Right atrium auricular region (tissue), 2 donors: Measurements from ENCODE around the gene RPS15. TPM values are rescaled to one million over a fixed set of nuclear protein-coding genes. Genes with fewer than 3 reads are reported as not detected.

Experiments
- DNase-seq: peaks from one replicate; pipeline ENCODE4 v3.0.0-alpha.2; 2019; ENCODE audit warnings: low spot score
- H3K27ac ChIP-seq, 2 donors: fragments of 200-600 bp; sonication (generic); 1 replicate in 1 of 2; 2 replicates in 1 of 2; pipeline ENCODE4 v1.5.1; 2016 to 2019
- H3K27me3 ChIP-seq, 2 donors: fragments of 200-600 bp; sonication (generic); one replicate each; pipeline versions ENCODE4 v1.5.1 to v1.6.0; 2017 to 2019
- H3K36me3 ChIP-seq: fragments of 200-600 bp; sonication (generic); one replicate; pipeline ENCODE4 v1.5.1; 2016
- H3K4me1 ChIP-seq, 2 donors: fragments of 200-600 bp; sonication (generic); one replicate each; pipeline versions ENCODE4 v1.5.1 to v1.6.0; 2017 to 2019
- H3K4me3 ChIP-seq, 2 donors: fragments of 200-600 bp; sonication (generic); 1 replicate in 1 of 2; 2 replicates in 1 of 2; pipeline ENCODE4 v1.5.1; 2017 to 2019; ENCODE audit warnings: mild to moderate bottlenecking in 1 of 2, moderate library complexity in 1 of 2
- H3K9me3 ChIP-seq, 2 donors: fragments of 200-600 bp; sonication (generic); one replicate each; pipeline ENCODE4 v1.5.1; 2019
- CTCF ChIP-seq, 2 donors: fragments of 200-600 bp; sonication (generic); IDR thresholded peaks; one replicate each; pipeline ENCODE4 v1.5.1; 2019; ENCODE audit warnings: antibody characterized with exemption in 2 of 2
- total RNA-seq, 2 donors: library from RNA; depleted of rRNA; stranded (reverse); fragments of >200 nt; gene quantifications; one replicate each; pipeline ENCODE4 v1.1.0, GENCODE V29; 2016

RPS15 gene
- total RNA-seq, 2 donors from 2014 or later: 1,712 to 2,156 TPM

- TF ChIP-seq CTCF (IDR thresholded peaks at IDR 0.05): no peak
- Histone ChIP-seq H3K36me3 (no peaks in the 10 kb centered on the region), H3K9me3 (no peaks in the 10 kb centered on the region), H3K4me3 (no peak overlapping the region), H3K4me1 (peaks cover 0 to 17% of the 10 kb centered on the region in 2 donors), H3K27me3 (no peaks in the 10 kb centered on the region), H3K27ac (no peak overlapping the region)
- DNase-seq: no peak
Measured at GRCh38 chr19:1486720-1487575, 48.8 kb downstream of the RPS15 start.

DNA sequence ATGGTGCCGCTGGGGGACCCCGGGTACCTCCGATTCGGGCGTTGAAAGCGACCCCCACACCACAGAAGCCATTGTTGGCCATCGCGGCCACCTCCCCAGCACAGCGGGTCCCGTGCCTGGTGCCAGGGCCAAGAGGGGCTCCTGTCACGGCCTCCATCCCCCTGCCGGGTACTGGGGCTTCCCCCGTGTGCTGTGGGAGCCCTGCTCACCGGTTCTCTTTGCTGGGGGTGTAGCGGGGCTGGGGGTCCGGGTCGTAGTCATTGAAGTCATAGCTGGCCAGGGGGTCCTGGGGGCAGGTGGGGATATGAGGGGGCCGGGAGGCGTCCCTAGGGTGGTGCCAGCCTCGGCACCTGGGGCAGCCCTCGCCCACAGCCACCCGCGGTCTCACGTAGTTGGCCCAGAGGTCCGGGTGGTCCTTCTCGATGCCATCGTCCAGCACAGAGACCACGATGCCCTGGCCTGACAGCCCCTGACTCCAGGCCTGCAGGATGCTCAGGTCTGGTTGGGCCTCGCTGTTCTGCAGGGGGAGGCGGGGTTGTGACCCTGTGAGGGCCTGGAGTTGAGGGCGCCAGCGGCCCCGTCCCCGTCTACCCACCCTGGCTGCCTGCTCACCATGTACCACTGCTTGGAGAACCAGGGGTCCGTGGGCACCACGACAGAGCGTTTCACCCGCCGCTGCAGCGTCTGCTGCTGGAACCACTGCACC is 49.5 kb downstream of the RPS15 start:
- no peak for DNase-seq
- no peak overlapping the region for H3K27ac ChIP-seq
- no peaks in the 10 kb centered on the region for H3K9me3 ChIP-seq
- peaks cover 0 to 17% of the 10 kb centered on the region in 2 donors for H3K4me1 ChIP-seq
- no peak overlapping the region for H3K4me3 ChIP-seq
- no peaks in the 10 kb centered on the region for H3K36me3 ChIP-seq
- no peaks in the 10 kb centered on the region for H3K27me3 ChIP-seq
- TF ChIP-seq CTCF (IDR thresholded peaks at IDR 0.05): no peak

DNA sequence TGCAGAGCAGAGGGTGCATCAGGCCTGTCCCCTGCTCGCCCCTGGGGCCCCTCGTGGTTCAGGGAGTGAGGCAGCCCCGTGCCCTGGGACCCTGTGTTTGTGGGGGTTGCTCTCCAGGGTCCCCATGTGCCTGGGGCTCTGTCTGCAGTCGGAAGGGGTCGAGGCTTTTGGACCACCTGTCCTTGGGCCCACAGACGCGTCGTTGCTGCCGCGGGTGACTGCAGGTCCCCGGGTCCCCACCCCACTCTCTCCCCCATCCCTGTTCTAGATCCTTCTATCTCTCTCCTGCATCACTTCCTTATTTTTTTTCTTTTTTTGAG is 50.0 kb downstream of the RPS15 start:
- Histone ChIP-seq H3K27ac (no peak overlapping the region), H3K27me3 (no peaks in the 10 kb centered on the region), H3K9me3 (no peaks in the 10 kb centered on the region), H3K4me1 (peaks cover 0 to 17% of the 10 kb centered on the region in 2 donors), H3K36me3 (no peaks in the 10 kb centered on the region), H3K4me3 (no peak overlapping the region)
- no peak for DNase-seq
- no peak for TF ChIP-seq CTCF (IDR thresholded peaks at IDR 0.05)

DNA sequence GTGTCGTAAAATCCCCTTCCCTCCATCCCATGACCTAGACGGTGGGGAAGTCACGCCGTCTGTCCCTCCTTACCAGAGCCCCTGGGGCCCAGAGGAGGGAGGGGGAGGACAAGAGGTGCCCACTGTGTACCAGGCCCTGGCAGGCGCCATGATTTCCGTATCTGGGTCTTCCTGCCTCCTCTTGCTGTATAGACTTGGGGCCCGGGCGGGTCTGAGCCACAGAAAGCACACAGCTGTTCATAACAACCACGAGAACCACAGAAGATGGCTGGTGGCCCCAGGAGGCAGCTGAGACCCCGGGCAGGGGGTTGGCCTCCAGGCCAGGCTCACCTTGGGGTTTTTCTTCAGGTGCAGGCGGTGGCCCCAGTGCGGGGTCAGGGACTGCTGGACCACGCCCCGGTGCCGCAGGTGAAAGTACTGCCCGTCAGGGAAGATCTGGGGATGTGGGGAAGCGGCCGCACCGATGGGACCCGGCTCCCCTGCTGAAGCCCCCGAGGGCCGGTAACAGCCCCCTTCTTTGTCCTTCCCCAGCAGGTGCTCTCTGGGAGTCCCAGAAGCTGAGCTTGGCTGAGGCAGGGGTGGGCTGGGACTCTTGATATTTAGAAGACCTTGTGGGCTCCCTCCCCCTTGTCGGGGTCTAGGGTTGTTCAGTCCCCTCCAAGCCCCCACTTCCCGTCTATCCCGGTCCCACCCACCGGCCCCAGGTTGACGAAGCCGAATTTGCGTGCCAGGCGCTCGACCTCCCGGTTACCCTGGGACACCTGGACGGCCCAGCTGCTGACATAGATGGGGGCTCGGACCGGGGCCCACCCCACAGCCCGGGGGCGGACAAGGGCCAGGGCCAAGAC is 51.5 kb downstream of the RPS15 start:
- H3K27ac ChIP-seq: peak overlapping the region; percentile 80
- no peaks in the 10 kb centered on the region for H3K36me3 ChIP-seq
- H3K4me3 ChIP-seq: peak overlapping the region; percentile 39 to 61
- H3K27me3 ChIP-seq: no peaks in the 10 kb centered on the region
- no peaks in the 10 kb centered on the region for H3K9me3 ChIP-seq
- TF ChIP-seq CTCF (IDR thresholded peaks at IDR 0.05): no peak
- DNase-seq: no peak
- H3K4me1 ChIP-seq: peaks cover 0 to 17% of the 10 kb centered on the region in 2 donors

Other genes starting within 250 kb of the RPS15 start
- 10 to 100 TPM; 62.0 to 64.7 TPM for gene STK11, start 232.6 kb upstream of the RPS15 start, total RNA-seq
- gene CBARP, start 200.4 kb upstream of the RPS15 start, total RNA-seq: 1 to 10 TPM; 2.4 to 2.6 TPM
- gene ATP5F1D, start 196.6 kb upstream of the RPS15 start, total RNA-seq: 100 to 1,000 TPM; 193 to 269 TPM
- gene MIDN, start 189.8 kb upstream of the RPS15 start, total RNA-seq: 10 to 100 TPM; 42.1 to 42.2 TPM
- 100 to 1,000 TPM; 288 to 385 TPM for gene CIRBP, start 169.1 kb upstream of the RPS15 start, total RNA-seq
- gene FAM174C, start 162.9 kb upstream of the RPS15 start, total RNA-seq: 10 to 100 TPM; 28.9 to 29.8 TPM
- gene EFNA2, start 152.5 kb upstream of the RPS15 start, total RNA-seq: not detected
- gene NDUFS7, start 54.5 kb upstream of the RPS15 start, total RNA-seq: 100 to 1,000 TPM; 234 to 326 TPM
- gene GAMT, start 36.9 kb upstream of the RPS15 start, total RNA-seq: 10 to 100 TPM; 45.8 to 92.5 TPM
- gene DAZAP1, start 30.8 kb upstream of the RPS15 start, total RNA-seq: 10 to 100 TPM; 32.6 to 47.5 TPM
- under 1 TPM; 0.04 to 0.35 TPM for gene APC2, start 11.7 kb downstream of the RPS15 start, total RNA-seq
- gene C19orf25, start 40.8 kb downstream of the RPS15 start, total RNA-seq: 10 to 100 TPM; 19.1 to 22.3 TPM
- 1 to 10 TPM; 1.0 to 4.4 TPM for gene PCSK4, start 52.0 kb downstream of the RPS15 start, total RNA-seq
- 1 to 10 TPM; 1.3 to 2.3 TPM for gene REEP6, start 52.8 kb downstream of the RPS15 start, total RNA-seq
- gene ADAMTSL5, start 74.6 kb downstream of the RPS15 start, total RNA-seq: 10 to 100 TPM; 14.5 to 27.2 TPM
- not detected for gene PLK5, start 85.7 kb downstream of the RPS15 start, total RNA-seq
- 10 to 100 TPM in 1 of 2 donors, 1 to 10 TPM in 1; 7.5 to 17.0 TPM for gene MEX3D, start 129.9 kb downstream of the RPS15 start, total RNA-seq
- 10 to 100 TPM; 64.3 to 86.8 TPM for gene MBD3, start 154.5 kb downstream of the RPS15 start, total RNA-seq
- 100 to 1,000 TPM; 172 to 191 TPM for gene UQCR11, start 167.1 kb downstream of the RPS15 start, total RNA-seq
- 10 to 100 TPM; 18.5 to 28.7 TPM for gene TCF3, start 214.2 kb downstream of the RPS15 start, total RNA-seq